Activated CD4-positive, alpha-beta T cell treated with anti-CD3 and anti-CD28 coated beads, Interleukin-2, amount 10 ng/mL, durations not matched to agents 7 days and 5 days (primary cell): ENCODE results near the gene SIPA1L3. TPM values are rescaled to one million over a fixed set of nuclear protein-coding genes. Genes with fewer than 3 reads are reported as not detected.

Experiments used
- CTCF ChIA-PET: fragments of 350-600 bp; sonication (Branson Sonifier 250); formaldehyde crosslinking; loops from one replicate; lab custom pipeline; 2021; ENCODE audit warnings: antibody characterized with exemption; lab: Charles Lee
- POLR2A ChIA-PET: fragments of 350-600 bp; sonication (Branson Sonifier 250); formaldehyde crosslinking; loops from one replicate; lab custom pipeline; 2021; ENCODE audit warnings: antibody characterized with exemption; lab: Charles Lee
- DNase-seq: peaks from one replicate; pipeline ENCODE4 v3.0.0-alpha.2; 2020
- H3K27ac Mint-ChIP-seq: one replicate; pipeline ENCODE4 v1.8.0; 2021; ENCODE audit warnings: mild to moderate bottlenecking, moderate library complexity, mixed read lengths
- H3K27me3 Mint-ChIP-seq: one replicate; pipeline ENCODE4 v1.8.0; 2021; ENCODE audit warnings: mixed read lengths
- H3K36me3 Mint-ChIP-seq: one replicate; pipeline ENCODE4 v1.8.0; 2021; ENCODE audit warnings: low read depth, mixed read lengths
- H3K4me1 Mint-ChIP-seq: one replicate; pipeline ENCODE4 v1.8.0; 2021; ENCODE audit warnings: mixed read lengths
- H3K4me3 Mint-ChIP-seq: one replicate; pipeline ENCODE4 v1.8.0; 2021; ENCODE audit warnings: mild to moderate bottlenecking, moderate library complexity, mixed read lengths
- H3K9me3 Mint-ChIP-seq: one replicate; pipeline ENCODE4 v1.8.0; 2021; ENCODE audit warnings: mixed read lengths
- total RNA-seq, 2 experiments: library from RNA; stranded (reverse); gene quantifications; one replicate each; pipeline ENCODE4 v1.2.3, GENCODE V29; 2021

SIPA1L3 gene
- total RNA-seq, 2 experiments from 2014 or later: 17.1 to 25.0 TPM

DNA sequence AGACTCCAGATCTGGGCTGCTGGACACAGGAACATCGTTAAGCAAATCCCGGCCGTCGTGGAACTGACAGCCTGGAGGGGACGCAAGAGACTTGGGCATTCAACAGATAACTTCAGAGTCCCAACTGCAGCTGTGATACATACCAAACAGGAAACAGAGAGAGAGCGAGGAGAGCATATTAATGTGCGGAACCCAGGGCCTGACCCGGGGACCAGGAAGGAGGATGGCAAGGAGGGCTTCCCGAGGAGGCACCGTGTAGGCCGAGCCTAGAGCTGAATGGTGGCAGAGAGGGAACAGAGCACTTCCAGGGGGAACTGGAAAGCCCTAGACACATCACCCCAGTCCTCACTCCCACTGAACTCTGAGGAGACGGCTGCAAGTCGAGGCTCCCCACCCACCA lies 68.1 kb downstream of the SIPA1L3 start:
- DNase-seq: no peak
- Mint-ChIP-seq H3K9me3 (peaks cover 16% of the 10 kb centered on the region), H3K36me3 (peaks cover 5% of the 10 kb centered on the region), H3K4me1 (no peaks in the 10 kb centered on the region), H3K27ac (no peak overlapping the region), H3K4me3 (no peak overlapping the region), H3K27me3 (no peaks in the 10 kb centered on the region)
- POLR2A ChIA-PET: no interaction called here
- CTCF ChIA-PET: no interaction called here

- no peaks in the 10 kb centered on the region for H3K27me3 Mint-ChIP-seq
- no peaks in the 10 kb centered on the region for H3K4me1 Mint-ChIP-seq
- ChIA-PET POLR2A (no interaction called here), CTCF (no interaction called here)
- H3K36me3 Mint-ChIP-seq: peaks cover 5% of the 10 kb centered on the region
- DNase-seq: no peak
- H3K9me3 Mint-ChIP-seq: peaks cover 12% of the 10 kb centered on the region
- H3K27ac Mint-ChIP-seq: no peak overlapping the region
- no peak overlapping the region for H3K4me3 Mint-ChIP-seq
Observed at GRCh38 chr19:37975596-37976515, 68.8 kb downstream of the SIPA1L3 start.

DNA sequence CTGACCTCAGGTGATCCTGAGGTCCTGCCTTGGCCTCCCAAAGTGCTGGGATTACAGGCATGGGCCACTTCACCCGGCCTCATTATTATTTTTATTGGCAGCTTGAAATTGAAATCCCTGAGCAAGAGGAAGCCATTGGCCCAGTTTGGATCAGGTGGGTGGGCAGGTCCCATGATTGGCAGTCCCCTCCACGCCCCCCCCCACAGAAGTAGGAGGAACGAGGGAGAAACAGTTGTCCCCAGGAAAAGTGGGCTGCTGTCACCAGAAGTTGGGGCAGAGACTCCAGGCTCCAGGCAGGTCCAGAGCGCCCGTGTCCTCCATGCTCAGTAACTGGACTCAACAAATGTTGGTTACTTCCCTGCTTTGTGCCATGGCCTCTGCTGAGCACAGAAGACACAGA lies 70.4 kb downstream of the SIPA1L3 start:
- H3K4me3 Mint-ChIP-seq: no peak overlapping the region
- H3K27ac Mint-ChIP-seq: no peak overlapping the region
- ChIA-PET POLR2A (no interaction called here), CTCF (interaction anchor here (1.4 kb wide), 1 partner anchor 9 kb away, joined by 3 read pairs; no protein-coding TSS in a partner anchor)
- peaks cover 3% of the 10 kb centered on the region for H3K36me3 Mint-ChIP-seq
- H3K4me1 Mint-ChIP-seq: no peaks in the 10 kb centered on the region
- no peaks in the 10 kb centered on the region for H3K27me3 Mint-ChIP-seq
- DNase-seq: no peak
- H3K9me3 Mint-ChIP-seq: peaks cover 2% of the 10 kb centered on the region

DNA sequence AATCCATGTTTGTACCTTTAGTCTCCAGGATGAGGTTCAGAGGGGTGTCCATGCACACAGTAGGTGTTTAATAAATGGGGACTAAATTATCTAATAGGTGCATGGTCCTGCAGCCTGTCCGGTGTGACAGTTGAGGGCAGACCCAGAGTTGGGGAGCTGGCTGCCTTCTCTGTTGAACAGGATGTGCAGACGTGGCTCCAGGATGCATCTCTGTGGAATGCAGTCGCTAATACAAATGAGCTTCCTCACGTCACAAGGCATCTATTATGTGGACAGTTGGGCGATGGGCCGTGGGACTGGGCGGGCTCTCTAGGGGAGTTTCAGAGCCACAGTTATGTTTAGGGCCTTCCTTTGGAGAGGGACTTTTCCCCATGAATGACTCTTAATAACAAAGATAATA lies 71.0 kb downstream of the SIPA1L3 start:
- H3K9me3 Mint-ChIP-seq: no peaks in the 10 kb centered on the region
- H3K27me3 Mint-ChIP-seq: no peaks in the 10 kb centered on the region
- H3K4me1 Mint-ChIP-seq: no peaks in the 10 kb centered on the region
- no peak overlapping the region for H3K27ac Mint-ChIP-seq
- DNase-seq: no peak
- ChIA-PET CTCF (interaction anchor here (1.3 to 1.4 kb wide), 2 partner anchors 8 to 38 kb away, joined by 3 read pairs; no protein-coding TSS in a partner anchor), POLR2A (no interaction called here)
- no peak overlapping the region for H3K4me3 Mint-ChIP-seq
- H3K36me3 Mint-ChIP-seq: peaks cover 3% of the 10 kb centered on the region

DNA sequence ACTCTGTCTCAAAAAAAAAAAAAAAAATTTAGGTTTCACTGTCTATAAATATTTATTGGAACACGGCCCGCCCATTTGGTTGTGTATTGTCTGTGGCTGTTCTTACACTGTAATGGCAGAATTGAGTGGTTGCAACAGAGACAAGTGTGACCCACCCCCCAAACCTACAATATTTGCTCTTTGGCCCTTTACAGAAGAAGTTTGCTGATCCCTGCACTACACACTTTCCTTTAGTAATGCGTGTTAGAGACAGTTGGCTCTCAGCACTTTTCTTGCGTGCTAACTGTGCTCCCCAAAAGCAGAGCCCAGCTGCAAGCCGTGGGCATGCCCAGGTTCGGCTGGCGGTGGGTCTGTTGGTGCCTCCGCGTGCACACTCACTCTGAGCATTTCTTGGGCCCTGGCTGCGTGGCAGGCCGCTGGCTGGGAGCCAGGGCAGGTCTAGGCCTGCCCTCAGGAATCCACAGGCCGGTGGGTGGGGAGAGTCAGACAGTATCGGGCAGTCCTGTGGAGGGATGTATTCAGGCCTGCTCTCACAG lies 72.6 kb downstream of the SIPA1L3 start:
- DNase-seq: no peak
- Mint-ChIP-seq H3K4me1 (no peaks in the 10 kb centered on the region), H3K27me3 (no peaks in the 10 kb centered on the region), H3K27ac (no peak overlapping the region), H3K9me3 (no peaks in the 10 kb centered on the region), H3K4me3 (no peak overlapping the region), H3K36me3 (peaks cover 3% of the 10 kb centered on the region)
- CTCF ChIA-PET: no interaction called here
- POLR2A ChIA-PET: no interaction called here

- Mint-ChIP-seq H3K9me3 (no peaks in the 10 kb centered on the region), H3K27ac (no peak overlapping the region), H3K27me3 (no peaks in the 10 kb centered on the region), H3K36me3 (no peaks in the 10 kb centered on the region), H3K4me1 (peaks cover 3% of the 10 kb centered on the region), H3K4me3 (no peak overlapping the region)
- ChIA-PET POLR2A (no interaction called here), CTCF (interaction anchor here (0.6 kb wide), 1 partner anchor 48 kb away, joined by 3 read pairs; no protein-coding TSS in a partner anchor)
- no peak for DNase-seq
Observed at GRCh38 chr19:37980419-37981170, 73.6 kb downstream of the SIPA1L3 start.

GRCh38 chr19:37981785-37982475 lies 74.9 kb downstream of the SIPA1L3 start:
- no peaks in the 10 kb centered on the region for H3K36me3 Mint-ChIP-seq
- H3K4me1 Mint-ChIP-seq: peaks cover 13% of the 10 kb centered on the region
- H3K27me3 Mint-ChIP-seq: no peaks in the 10 kb centered on the region
- no peaks in the 10 kb centered on the region for H3K9me3 Mint-ChIP-seq
- H3K4me3 Mint-ChIP-seq: no peak overlapping the region
- ChIA-PET CTCF (no interaction called here), POLR2A (no interaction called here)
- no peak overlapping the region for H3K27ac Mint-ChIP-seq
- DNase-seq: no peak

- POLR2A ChIA-PET: no interaction called here
- no peaks in the 10 kb centered on the region for H3K9me3 Mint-ChIP-seq
Observed at GRCh38 chr19:37982655-37983054, 75.6 kb downstream of the SIPA1L3 start.

GRCh38 chr19:37983153-37983552 lies 76.1 kb downstream of the SIPA1L3 start:
- no peaks in the 10 kb centered on the region for H3K36me3 Mint-ChIP-seq
- DNase-seq: no peak
- peaks cover 13% of the 10 kb centered on the region for H3K4me1 Mint-ChIP-seq
- CTCF ChIA-PET: no interaction called here
- H3K9me3 Mint-ChIP-seq: no peaks in the 10 kb centered on the region
- no peaks in the 10 kb centered on the region for H3K27me3 Mint-ChIP-seq
- H3K4me3 Mint-ChIP-seq: no peak overlapping the region
- no peak overlapping the region for H3K27ac Mint-ChIP-seq
- POLR2A ChIA-PET: no interaction called here

More at GRCh38 chr19:37982655-37983054, 75.6 kb downstream of the SIPA1L3 start:
- H3K27ac Mint-ChIP-seq: no peak overlapping the region
- DNase-seq: no peak
- peaks cover 13% of the 10 kb centered on the region for H3K4me1 Mint-ChIP-seq
- no peaks in the 10 kb centered on the region for H3K27me3 Mint-ChIP-seq
- no peaks in the 10 kb centered on the region for H3K36me3 Mint-ChIP-seq
- no peak overlapping the region for H3K4me3 Mint-ChIP-seq
- CTCF ChIA-PET: no interaction called here

DNA sequence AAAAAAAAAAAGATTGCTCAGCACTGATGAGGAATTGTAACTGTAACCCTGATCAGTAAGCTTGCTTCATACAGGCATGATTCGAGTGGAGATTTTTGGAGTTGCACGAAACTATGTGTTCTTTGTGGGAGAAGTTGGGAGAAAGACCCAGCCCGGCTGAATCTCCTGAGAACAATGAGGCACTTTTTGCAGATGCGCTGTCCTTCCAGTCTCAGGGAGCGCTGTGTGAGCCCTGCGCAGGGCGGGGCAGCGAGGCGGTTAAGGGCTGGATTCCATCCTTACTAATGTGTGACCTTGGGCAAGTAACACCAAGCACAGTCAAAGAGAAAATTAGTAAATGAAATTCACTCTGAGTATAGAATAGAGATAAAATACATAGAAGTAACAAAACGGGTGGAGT lies 76.9 kb downstream of the SIPA1L3 start:
- Mint-ChIP-seq H3K4me1 (peaks cover 16% of the 10 kb centered on the region), H3K27me3 (no peaks in the 10 kb centered on the region), H3K36me3 (no peaks in the 10 kb centered on the region), H3K27ac (no peak overlapping the region), H3K4me3 (no peak overlapping the region), H3K9me3 (no peaks in the 10 kb centered on the region)
- CTCF ChIA-PET: no interaction called here
- no peak for DNase-seq
- POLR2A ChIA-PET: no interaction called here

GRCh38 chr19:37986048-37986750 lies 79.2 kb downstream of the SIPA1L3 start:
- Mint-ChIP-seq H3K9me3 (no peaks in the 10 kb centered on the region), H3K4me1 (peaks cover 18% of the 10 kb centered on the region), H3K36me3 (no peaks in the 10 kb centered on the region), H3K27me3 (no peaks in the 10 kb centered on the region), H3K4me3 (no peak overlapping the region), H3K27ac (peak overlapping the region; percentile 80)
- POLR2A ChIA-PET: no interaction called here
- CTCF ChIA-PET: interaction anchor here (1.2 kb wide), 2 partner anchors 9 to 63 kb away, joined by 3 read pairs; no protein-coding TSS in a partner anchor
- DNase-seq: no peak
